ENCODE data around the gene RHOG.
"Not testable (repeated sequence)": the region's sequence is repeated elsewhere in the genome, so short reads cannot be mapped to it uniquely, and the experiment has no call there.

RHOG gene

GRCh38 chr11:3832816-3833215 is 7.9 kb downstream of the RHOG start:
- DNase-seq: no peak

- peak; percentile 47 to 54 for DNase-seq
These were observed 9.2 kb downstream of the RHOG start for GRCh38 chr11:3831378-3832239.

GRCh38 chr11:3830730-3831129 is 10.0 kb downstream of the RHOG start:
- DNase-seq: no peak

- no peak for DNase-seq
These were observed 10.7 kb downstream of the RHOG start for GRCh38 chr11:3830088-3830487.

- DNase-seq: no peak
These were observed 13.1 kb downstream of the RHOG start for GRCh38 chr11:3827434-3828186.

GRCh38 chr11:3826721-3827120 is 14.0 kb downstream of the RHOG start:
- no peak for DNase-seq

GRCh38 chr11:3825473-3826154 is 15.1 kb downstream of the RHOG start:
- DNase-seq: no peak

- peak; percentile 89 to 92 for DNase-seq
These were observed 15.9 kb downstream of the RHOG start for GRCh38 chr11:3824714-3825472.

GRCh38 chr11:3823762-3824506 is 16.8 kb downstream of the RHOG start:
- DNase-seq: no peak

- DNase-seq: no peak
These were observed 17.5 kb downstream of the RHOG start for GRCh38 chr11:3823303-3823702.

GRCh38 chr11:3822312-3822711 is 18.4 kb downstream of the RHOG start:
- DNase-seq: no peak

GRCh38 chr11:3820971-3821370 is 19.8 kb downstream of the RHOG start:
- no peak for DNase-seq

GRCh38 chr11:3817181-3817800 is 23.5 kb downstream of the RHOG start:
- DNase-seq: no peak

- DNase-seq: no peak
These were observed 24.1 kb downstream of the RHOG start for GRCh38 chr11:3816673-3817072.

GRCh38 chr11:3815845-3816244 is 24.9 kb downstream of the RHOG start:
- no peak for DNase-seq

GRCh38 chr11:3814832-3815231 is 25.9 kb downstream of the RHOG start:
- DNase-seq: not testable (repeated sequence)

- DNase-seq: no peak
These were observed 29.8 kb downstream of the RHOG start for GRCh38 chr11:3810951-3811350.

- no peak for DNase-seq
These were observed 30.3 kb downstream of the RHOG start for GRCh38 chr11:3810446-3810845.

- no peak for DNase-seq
These were observed 31.2 kb downstream of the RHOG start for GRCh38 chr11:3809624-3809928.

- peak; percentile 47 to 56 for DNase-seq
These were observed 31.7 kb downstream of the RHOG start for GRCh38 chr11:3808861-3809623.
